ENCODE results near the gene COX8A. TPM values are rescaled to one million over a fixed set of nuclear protein-coding genes. Genes with fewer than 3 reads are reported as not detected.

The COX8A gene
- total and polyA plus RNA-seq, 2 of the 8 experiments (the other 6 are each of a cell fraction or from before 2014, with no cell fraction given) = 365 to 1,720 TPM

DNA sequence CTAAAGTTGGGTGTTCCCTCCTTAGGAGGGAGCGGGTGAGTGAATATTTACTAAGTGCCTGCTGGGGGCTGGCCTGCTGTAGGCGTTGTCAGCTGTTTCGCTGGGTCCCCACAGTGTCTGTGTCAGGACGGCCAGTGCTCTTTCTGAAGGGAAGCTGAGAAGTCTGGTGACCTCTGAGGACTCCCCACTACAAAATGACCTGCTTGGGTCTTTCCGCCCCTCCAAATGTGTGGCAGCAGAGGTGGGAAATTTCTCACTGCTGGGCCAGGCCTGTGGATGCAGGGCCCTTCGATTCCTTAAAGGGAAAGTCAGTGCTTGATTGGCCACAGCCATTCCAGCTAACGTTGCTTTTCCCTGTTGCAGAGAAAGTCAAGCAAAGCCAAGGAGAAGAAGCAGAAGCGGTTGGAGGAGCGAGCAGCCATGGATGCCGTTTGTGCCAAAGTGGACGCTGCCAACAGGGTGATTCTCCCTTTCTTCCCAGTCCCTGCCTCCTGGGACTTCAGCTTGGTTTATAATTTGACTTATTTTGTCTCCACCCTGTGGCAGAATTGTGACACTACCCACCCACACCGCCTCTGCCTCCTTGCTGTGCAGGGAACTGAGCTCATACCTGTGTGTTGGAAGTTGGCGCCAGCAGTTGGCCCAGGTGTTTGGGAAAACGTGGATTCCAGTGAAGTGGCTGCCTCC, 28.8 kb upstream of the COX8A start:
- Histone ChIP-seq H3K23ac (ENCODE audit: insufficient read length) (no peak overlapping the region), H3K27me3 (replicated peaks in 1 of 4; ENCODE audit: control insufficient read depth in 3 of 4, extremely low read depth in 1 of 4, insufficient read depth in 3 of 4, low read length in 3 of 4) (no peaks in the 10 kb centered on the region), H3K4me2 (ENCODE audit: insufficient read depth in 1 of 2, low read depth in 2 of 2, low read length in 2 of 2) (0 out of 4 replicates have a peak overlapping the region, but pooled peaks of 1 of the 2 experiments have one; percentile 3), H4K8ac (ENCODE audit: extremely low read depth, insufficient read depth, low read length) (no peak overlapping the region), H3K4me1 (replicated peaks in 1 of 4; ENCODE audit: control insufficient read depth in 3 of 4, insufficient read depth in 4 of 4, low read length in 3 of 4) (no peaks in the 10 kb centered on the region; a peak in 1 of 7 replicates), H4K20me1 (replicated peaks in 1 of 2; ENCODE audit: control insufficient read depth in 1 of 2, insufficient read depth in 2 of 2, low read length in 2 of 2) (peaks cover 8 to 15% of the 10 kb centered on the region in 2 experiments), H3K56ac (replicated peaks; ENCODE audit: insufficient read length, low read depth, low read length) (no peak overlapping the region), H3K9ac (replicated peaks in 1 of 4; ENCODE audit: extremely low read depth in 1 of 4, low read depth in 3 of 4, low read length in 3 of 4) (no peak overlapping the region), H3K36me3 (ENCODE audit: control insufficient read depth in 2 of 4, insufficient read depth in 4 of 4, low read length in 3 of 4) (peaks cover 6 to 18% (median 13%) of the 10 kb centered on the region in 4 experiments; a peak in 6 of 8 replicates), H3K79me1 (ENCODE audit: low read depth, low read length) (peaks cover 3% of the 10 kb centered on the region; the same call in 1 of the 2 replicates), H2BK120ac (replicated peaks; ENCODE audit: low read depth, low read length) (no peak overlapping the region), H3K9me3 (ENCODE audit: insufficient read depth in 2 of 2, low read depth in 1 of 2, low read length in 1 of 2) (no peaks in the 10 kb centered on the region), H4K91ac (replicated peaks; ENCODE audit: insufficient read length, low read length) (no peak overlapping the region), H3K4me3 (ENCODE audit: extremely low read depth in 1 of 4, insufficient read depth in 2 of 4, low read depth in 3 of 4, low read length in 4 of 4) (no peak overlapping the region), H3K14ac (ENCODE audit: insufficient read length) (no peak overlapping the region), H3K18ac (ENCODE audit: extremely low read depth, low read length) (no peak overlapping the region), H2BK15ac (ENCODE audit: low read length) (no peak overlapping the region), H2AFZ (ENCODE audit: low read length) (no peak overlapping the region), H2AK5ac (ENCODE audit: low read depth, low read length) (no peak overlapping the region), H2BK20ac (ENCODE audit: low read length) (no peak overlapping the region), H3K79me2 (ENCODE audit: control insufficient read depth in 1 of 2, insufficient read depth in 2 of 2, low read length in 2 of 2) (peaks cover 0 to 38% of the 10 kb centered on the region in 2 experiments), H4K5ac (ENCODE audit: insufficient read length, low read depth, low read length) (no peak overlapping the region), H2BK5ac (ENCODE audit: low read depth, low read length) (no peak overlapping the region), H3K4ac (replicated peaks; ENCODE audit: insufficient read length, low read depth, low read length) (no peak overlapping the region), H3K23me2 (ENCODE audit: low read depth, low read length) (no peaks in the 10 kb centered on the region), H2BK12ac (ENCODE audit: low read depth, low read length) (no peak overlapping the region), H3K27ac (ENCODE audit: low read depth, low read length) (no peak overlapping the region)
- ChIA-PET POLR2A (ENCODE audit: partially characterized antibody) (interaction anchor here (0.9 to 2.6 kb wide), 14 partner anchors 14 to 108 kb away, joined by 3 to 15 read pairs (median 4); partner anchors contain the start of genes MARK2 and RCOR2), CTCF (ENCODE audit: partially characterized antibody) (interaction anchor here (0.7 to 6.3 kb wide), 42 partner anchors 9 to 284 kb away, joined by 3 to 51 read pairs (median 4); partner anchors contain the start of gene RCOR2)
- no peak for FAIRE-seq
- peak; percentile 27 to 72 for DNase-seq (ENCODE audit: low read depth in 1 of 2, low spot score in 2 of 2)
- WGBS, 2 experiments (ENCODE audit: extremely low coverage in 1 of 2, insufficient coverage in 1 of 2, insufficient read length in 1 of 2, insufficient replicate concordance in 2 of 2, low coverage in 1 of 2, low lambda C conversion rate in 2 of 2, missing lambda C conversion rate in 1 of 2) = 70% methylated on average over 14 of the region's 14 CpGs; no CpG with 5 or more reads in 1 of the 2 experiments
- TF ChIP-seq KDM4A (IDR thresholded peaks at IDR 0.05; ENCODE audit: low read depth, low read length, severe bottlenecking) = no peak
- TF ChIP-seq HDAC6 (IDR thresholded peaks at IDR 0.05; ENCODE audit: low read depth, low read length) = no peak
- TF ChIP-seq TEAD4 (IDR thresholded peaks at IDR 0.05; ENCODE audit: low read depth, low read length) = peak; percentile 40; the same call in 1 of the 2 replicates
- TF ChIP-seq, protein P1, sequence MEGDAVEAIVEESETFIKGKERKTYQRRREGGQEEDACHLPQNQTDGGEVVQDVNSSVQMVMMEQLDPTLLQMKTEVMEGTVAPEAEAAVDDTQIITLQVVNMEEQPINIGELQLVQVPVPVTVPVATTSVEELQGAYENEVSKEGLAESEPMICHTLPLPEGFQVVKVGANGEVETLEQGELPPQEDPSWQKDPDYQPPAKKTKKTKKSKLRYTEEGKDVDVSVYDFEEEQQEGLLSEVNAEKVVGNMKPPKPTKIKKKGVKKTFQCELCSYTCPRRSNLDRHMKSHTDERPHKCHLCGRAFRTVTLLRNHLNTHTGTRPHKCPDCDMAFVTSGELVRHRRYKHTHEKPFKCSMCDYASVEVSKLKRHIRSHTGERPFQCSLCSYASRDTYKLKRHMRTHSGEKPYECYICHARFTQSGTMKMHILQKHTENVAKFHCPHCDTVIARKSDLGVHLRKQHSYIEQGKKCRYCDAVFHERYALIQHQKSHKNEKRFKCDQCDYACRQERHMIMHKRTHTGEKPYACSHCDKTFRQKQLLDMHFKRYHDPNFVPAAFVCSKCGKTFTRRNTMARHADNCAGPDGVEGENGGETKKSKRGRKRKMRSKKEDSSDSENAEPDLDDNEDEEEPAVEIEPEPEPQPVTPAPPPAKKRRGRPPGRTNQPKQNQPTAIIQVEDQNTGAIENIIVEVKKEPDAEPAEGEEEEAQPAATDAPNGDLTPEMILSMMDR (IDR thresholded peaks at IDR 0.05; ENCODE audit: control extremely low read depth in 1 of 3, insufficient read depth in 1 of 3, low read depth in 1 of 3, low read length in 3 of 3) = peak; percentile 55 to 72 (median 72)
- peak; percentile 63 for TF ChIP-seq YY1 (IDR thresholded peaks at IDR 0.05; ENCODE audit: low read depth, low read length)
- TF ChIP-seq SUZ12 (IDR thresholded peaks at IDR 0.05; ENCODE audit: low read length) = no peak
- no peak for TF ChIP-seq SIRT6 (IDR thresholded peaks at IDR 0.05; ENCODE audit: low read length)
- no peak for TF ChIP-seq EZH2 (IDR thresholded peaks at IDR 0.05; ENCODE audit: low read depth, low read length, severe bottlenecking)
- TF ChIP-seq JUND (IDR thresholded peaks at IDR 0.05; ENCODE audit: low read length) = no peak
